ENCODE data around the gene BRINP2. TPM values are rescaled to one million over a fixed set of nuclear protein-coding genes. Genes with fewer than 3 reads are reported as not detected.

BRINP2 gene
- total and polyA plus RNA-seq, 2 of the 8 experiments (the other 6 are each of a cell fraction or from before 2014, with no cell fraction given) = 0.39 to 0.42 TPM

DNA sequence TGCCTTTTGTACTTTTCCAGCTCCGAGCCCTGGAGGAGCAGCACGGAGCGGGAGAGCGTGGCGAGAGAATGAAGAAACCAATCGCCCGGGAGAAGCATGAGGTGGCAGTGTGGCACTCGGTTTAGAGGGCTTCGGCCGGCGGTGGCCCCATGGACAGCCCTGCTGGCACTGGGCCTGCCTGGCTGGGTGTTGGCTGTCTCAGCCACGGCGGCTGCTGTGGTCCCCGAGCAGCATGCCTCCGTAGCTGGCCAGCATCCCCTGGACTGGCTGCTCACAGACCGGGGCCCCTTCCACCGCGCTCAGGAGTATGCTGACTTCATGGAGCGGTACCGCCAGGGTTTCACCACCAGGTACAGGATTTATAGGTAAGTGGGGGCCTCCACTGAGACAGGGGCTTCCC lies 59.0 kb downstream of the BRINP2 start (continued):
- no peak for TF ChIP-seq HDAC2 (IDR thresholded peaks at IDR 0.05; ENCODE audit: borderline replicate concordance in 1 of 2, low read depth in 2 of 2, low read length in 2 of 2)
- no peak for TF ChIP-seq POLR2AphosphoS5 (IDR thresholded peaks at IDR 0.05; ENCODE audit: low read depth, low read length)

Measured in H1 (cell line).